Osteocyte (in vitro differentiated cells): Measurements from ENCODE around the gene AUP1. TPM values are rescaled to one million over a fixed set of nuclear protein-coding genes. Genes with fewer than 3 reads are reported as not detected.

Experiments
- DNase-seq: peaks from one replicate; pipeline ENCODE4 v3.0.0; 2021; ENCODE audit warnings: mixed read lengths; ENCODE audit not compliant: unreplicated experiment; ENCODE audit errors: extremely low spot score
- H3K27ac Mint-ChIP-seq: one replicate; pipeline ENCODE4 v1.8.0; 2021; ENCODE audit warnings: mild to moderate bottlenecking, mixed read lengths; ENCODE audit not compliant: unreplicated experiment
- H3K27me3 Mint-ChIP-seq: one replicate; pipeline ENCODE4 v1.8.0; 2021; ENCODE audit warnings: mixed read lengths; ENCODE audit not compliant: unreplicated experiment
- H3K36me3 Mint-ChIP-seq: one replicate; pipeline ENCODE4 v1.8.0; 2021; ENCODE audit warnings: mixed read lengths; ENCODE audit not compliant: unreplicated experiment
- H3K4me1 Mint-ChIP-seq: one replicate; pipeline ENCODE4 v1.8.0; 2021; ENCODE audit warnings: mixed read lengths; ENCODE audit not compliant: unreplicated experiment
- H3K4me3 Mint-ChIP-seq: one replicate; pipeline ENCODE4 v1.8.0; 2021; ENCODE audit warnings: mild to moderate bottlenecking, moderate library complexity, mixed read lengths; ENCODE audit not compliant: unreplicated experiment
- H3K9me3 Mint-ChIP-seq: one replicate; pipeline ENCODE4 v1.8.0; 2021; ENCODE audit warnings: mixed read lengths; ENCODE audit not compliant: unreplicated experiment
- CTCF ChIP-seq: fragments of 200-600 bp; sonication (generic); IDR thresholded peaks from 2 replicates; pipeline ENCODE4 v1.5.0; 2021; ENCODE audit warnings: antibody characterized with exemption, mild to moderate bottlenecking, moderate library complexity
- total RNA-seq: library from RNA; stranded (reverse); gene quantifications from 2 replicates; pipeline ENCODE4 v1.2.1, GENCODE V29; 2021

The AUP1 gene
- total RNA-seq, 1 donor from 2014 or later, result 96.3 TPM

GRCh38 chr2:74525717-74526648 lies 3.5 kb downstream of the AUP1 start, which contains the start of gene DQX1:
TSS of gene DQX1 (minus strand) at chr2:74526231. CDS start at chr2:74525729, 502 bp downstream.
- Mint-ChIP-seq H3K4me1 (peaks cover 17% of the 10 kb centered on the region), H3K4me3 (no peak within 1 kb of the TSS), H3K27ac (no peak within 1 kb of the TSS), H3K9me3 (no peaks in the 10 kb centered on the region), H3K27me3 (peaks cover 14% of the 10 kb centered on the region), H3K36me3 (peaks cover 17% of the 10 kb centered on the region)
- no peak for TF ChIP-seq CTCF
- no peak for DNase-seq

- H3K4me1 Mint-ChIP-seq, result peaks cover 12% of the 10 kb centered on the region
- no peak overlapping the region for H3K27ac Mint-ChIP-seq
- no peak for TF ChIP-seq CTCF
- DNase-seq, result no peak
- peaks cover 17% of the 10 kb centered on the region for H3K36me3 Mint-ChIP-seq
- no peak overlapping the region for H3K4me3 Mint-ChIP-seq
- H3K9me3 Mint-ChIP-seq, result no peaks in the 10 kb centered on the region
- H3K27me3 Mint-ChIP-seq, result peaks cover 21% of the 10 kb centered on the region
These were observed 4.4 kb downstream of the AUP1 start for GRCh38 chr2:74524955-74525716.

GRCh38 chr2:74524005-74524404 lies 5.5 kb downstream of the AUP1 start:
- Mint-ChIP-seq H3K27me3 (peaks cover 33% of the 10 kb centered on the region), H3K4me1 (peaks cover 11% of the 10 kb centered on the region), H3K4me3 (no peak overlapping the region), H3K9me3 (no peaks in the 10 kb centered on the region), H3K27ac (no peak overlapping the region), H3K36me3 (peaks cover 17% of the 10 kb centered on the region)
- DNase-seq, result no peak
- no peak for TF ChIP-seq CTCF

- Mint-ChIP-seq H3K4me1 (no peaks in the 10 kb centered on the region), H3K4me3 (no peak overlapping the region), H3K27ac (no peak overlapping the region), H3K27me3 (peaks cover 48% of the 10 kb centered on the region), H3K36me3 (peaks cover 17% of the 10 kb centered on the region), H3K9me3 (no peaks in the 10 kb centered on the region)
- no peak for TF ChIP-seq CTCF
- DNase-seq, result no peak
These were observed 7.0 kb downstream of the AUP1 start for GRCh38 chr2:74522516-74522915.

GRCh38 chr2:74516650-74517049 lies 12.9 kb downstream of the AUP1 start:
- no peak for TF ChIP-seq CTCF
- no peaks in the 10 kb centered on the region for H3K36me3 Mint-ChIP-seq
- H3K27ac Mint-ChIP-seq, result no peak overlapping the region
- H3K9me3 Mint-ChIP-seq, result no peaks in the 10 kb centered on the region
- H3K4me3 Mint-ChIP-seq, result no peak overlapping the region
- no peak for DNase-seq
- H3K27me3 Mint-ChIP-seq, result peaks cover 76% of the 10 kb centered on the region
- H3K4me1 Mint-ChIP-seq, result peaks cover 11% of the 10 kb centered on the region
